Measurements from ENCODE around the gene EHBP1L1.
A peak's percentile ranks its signal among the peaks of the same experiment; 100 is the strongest.

Gene EHBP1L1
- total RNA-seq, result 216 reads per million, percentile 93 among the genes with 10 or more reads in this experiment

GRCh38 chr11:65575568-65576231, at the start of gene EHBP1L1:
Gene EHBP1L1, plus strand, starts transcription at chr11:65576053. Its CDS starts 250 bp downstream, at chr11:65576303.
- DNase-seq, result peak; percentile 74

GRCh38 chr11:65526744-65527143, 49.1 kb upstream of the EHBP1L1 start:
- DNase-seq, result no peak

GRCh38 chr11:65528819-65529350, 47.0 kb upstream of the EHBP1L1 start:
- DNase-seq, result no peak

GRCh38 chr11:65529475-65530156, 46.2 kb upstream of the EHBP1L1 start:
- no peak for DNase-seq

- no peak for DNase-seq
Measured at GRCh38 chr11:65530157-65530496, 45.7 kb upstream of the EHBP1L1 start.

GRCh38 chr11:65532388-65533064, 43.3 kb upstream of the EHBP1L1 start:
- DNase-seq, result no peak

- no peak for DNase-seq
Measured at GRCh38 chr11:65535102-65535501, 40.8 kb upstream of the EHBP1L1 start.

- DNase-seq, result no peak
Measured at GRCh38 chr11:65536412-65537295, 39.2 kb upstream of the EHBP1L1 start.

GRCh38 chr11:65537296-65537597, 38.6 kb upstream of the EHBP1L1 start:
- no peak for DNase-seq

GRCh38 chr11:65537620-65538231, 38.1 kb upstream of the EHBP1L1 start:
- no peak for DNase-seq

- no peak for DNase-seq
Measured at GRCh38 chr11:65538232-65538914, 37.5 kb upstream of the EHBP1L1 start.

GRCh38 chr11:65538915-65539743, 36.7 kb upstream of the EHBP1L1 start:
- no peak for DNase-seq

- DNase-seq, result no peak
Measured at GRCh38 chr11:65539744-65540289, 36.0 kb upstream of the EHBP1L1 start.

GRCh38 chr11:65540290-65541092, 35.4 kb upstream of the EHBP1L1 start:
- DNase-seq, result peak; percentile 81

- DNase-seq, result no peak
Measured at GRCh38 chr11:65541093-65541982, 34.5 kb upstream of the EHBP1L1 start.

GRCh38 chr11:65542738-65543390, 33.0 kb upstream of the EHBP1L1 start:
- DNase-seq, result no peak

- DNase-seq, result peak; percentile 5
Measured at GRCh38 chr11:65545853-65546216, 30.0 kb upstream of the EHBP1L1 start.

All from effector CD4-positive, alpha-beta T cell (primary cell).